Fibroblast of skin of abdomen (primary cell): Measurements from ENCODE around the gene PBOV1.

Experiments
- DNase-seq: peaks from one replicate; pipeline ENCODE4 v3.0.0-alpha.2; 2013

The PBOV1 gene

DNA sequence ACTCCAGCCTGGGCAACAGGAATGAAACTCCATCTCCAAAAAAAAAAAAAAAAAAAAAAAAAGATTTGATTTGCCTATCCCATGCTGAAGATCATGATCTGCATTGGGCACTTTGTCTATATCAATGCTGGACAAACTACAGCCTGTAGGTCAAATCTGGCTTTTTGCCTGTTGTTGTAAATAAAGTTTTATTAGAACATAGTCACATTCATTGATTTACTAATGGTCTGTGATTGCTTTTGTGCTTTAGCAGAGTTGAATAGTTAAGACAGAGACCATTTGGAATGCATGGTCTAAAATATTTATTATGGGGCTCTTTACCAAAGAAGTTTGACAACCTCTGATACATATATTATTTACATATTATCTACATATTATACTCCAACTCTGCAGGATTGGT lies 14.0 kb downstream of the PBOV1 start:
- no peak for DNase-seq

DNA sequence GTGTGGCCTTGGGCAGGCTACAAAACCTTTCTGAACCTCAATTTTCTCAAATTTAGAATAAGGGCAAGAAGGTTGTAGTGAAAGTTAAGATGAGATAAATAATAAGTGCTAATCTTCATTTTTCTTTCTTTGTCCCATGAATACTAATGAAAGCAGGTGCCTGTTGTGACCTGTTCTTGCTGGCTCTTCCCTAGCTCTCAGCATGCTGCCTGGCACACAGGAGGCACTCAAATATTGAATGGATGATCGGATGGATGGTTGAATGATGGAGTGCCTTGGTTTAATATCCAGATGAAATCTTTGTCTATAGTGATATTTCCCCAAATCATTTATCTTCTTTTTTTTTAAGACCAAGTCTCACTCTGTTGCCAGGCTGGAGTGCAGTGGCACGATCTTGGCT lies 15.0 kb downstream of the PBOV1 start:
- no peak for DNase-seq

DNA sequence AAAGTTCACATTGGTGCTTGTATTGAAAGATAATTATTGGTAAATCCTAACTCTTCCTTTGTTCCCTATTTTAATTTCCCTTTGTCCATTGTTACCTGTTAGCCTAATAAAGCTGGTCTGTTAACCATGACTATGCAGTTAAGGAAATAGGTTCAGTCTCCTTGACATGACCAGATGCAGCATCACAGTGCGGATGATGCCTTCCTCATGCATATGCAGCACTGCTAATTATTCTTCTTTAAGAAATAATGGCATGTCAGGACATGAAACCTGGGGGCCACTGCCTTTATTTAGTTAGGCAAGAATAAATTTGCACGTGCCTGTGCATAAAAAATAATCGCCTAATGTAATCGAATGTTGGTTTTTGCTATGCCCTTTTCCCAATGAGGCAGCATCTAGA lies 16.5 kb downstream of the PBOV1 start:
- DNase-seq = no peak

GRCh38 chr6:138198430-138199091 lies 19.7 kb downstream of the PBOV1 start:
- no peak for DNase-seq

- DNase-seq = no peak
Observed at GRCh38 chr6:138197570-138197969, 20.7 kb downstream of the PBOV1 start.

DNA sequence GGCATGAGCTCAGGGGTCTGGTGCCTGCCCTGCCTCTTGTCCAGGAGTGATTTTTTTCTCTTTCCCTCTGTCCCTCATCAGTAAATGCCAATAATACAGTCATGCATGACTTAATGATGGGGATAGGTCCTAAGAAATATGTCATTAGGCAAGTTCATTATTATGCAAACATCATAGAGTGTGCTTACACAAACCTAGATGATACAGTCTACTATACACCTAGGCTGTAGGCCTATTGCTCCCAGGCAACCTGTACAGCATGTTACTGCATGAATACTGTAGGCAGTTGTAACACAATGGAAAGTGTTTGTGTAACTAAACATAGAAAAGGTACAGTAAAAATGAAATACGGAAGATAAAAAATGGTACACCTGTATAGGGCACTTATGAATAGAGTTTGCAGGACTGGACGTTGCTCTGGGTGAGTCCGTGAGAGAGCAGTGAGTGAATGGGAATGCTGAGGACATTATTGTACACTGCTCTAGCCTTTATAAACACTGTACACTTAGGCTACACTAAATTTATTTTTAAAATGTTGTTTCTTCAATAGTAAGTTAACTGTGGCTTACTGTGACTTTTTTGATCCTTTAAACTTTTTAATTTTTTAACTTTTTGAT lies 22.1 kb downstream of the PBOV1 start:
- DNase-seq = no peak

DNA sequence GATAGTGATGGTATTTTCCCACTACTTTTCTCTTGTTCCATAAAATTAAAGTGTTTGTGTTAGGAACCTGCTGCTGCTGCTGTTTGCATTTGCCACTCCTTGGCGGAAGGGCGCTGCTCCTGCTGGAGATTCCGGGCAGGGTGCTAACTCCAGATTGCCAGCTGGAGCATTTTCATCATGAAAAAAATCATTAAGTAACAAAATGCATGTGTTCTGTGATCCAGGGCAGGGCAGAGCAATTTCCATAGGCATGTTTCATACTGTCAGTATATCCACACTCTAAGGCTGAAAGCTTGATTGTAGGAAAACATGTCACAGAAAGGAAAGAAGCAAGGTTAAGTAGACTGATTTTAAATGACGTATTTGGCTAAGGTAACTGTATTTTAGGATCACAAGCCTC lies 24.0 kb downstream of the PBOV1 start:
- no peak for DNase-seq

DNA sequence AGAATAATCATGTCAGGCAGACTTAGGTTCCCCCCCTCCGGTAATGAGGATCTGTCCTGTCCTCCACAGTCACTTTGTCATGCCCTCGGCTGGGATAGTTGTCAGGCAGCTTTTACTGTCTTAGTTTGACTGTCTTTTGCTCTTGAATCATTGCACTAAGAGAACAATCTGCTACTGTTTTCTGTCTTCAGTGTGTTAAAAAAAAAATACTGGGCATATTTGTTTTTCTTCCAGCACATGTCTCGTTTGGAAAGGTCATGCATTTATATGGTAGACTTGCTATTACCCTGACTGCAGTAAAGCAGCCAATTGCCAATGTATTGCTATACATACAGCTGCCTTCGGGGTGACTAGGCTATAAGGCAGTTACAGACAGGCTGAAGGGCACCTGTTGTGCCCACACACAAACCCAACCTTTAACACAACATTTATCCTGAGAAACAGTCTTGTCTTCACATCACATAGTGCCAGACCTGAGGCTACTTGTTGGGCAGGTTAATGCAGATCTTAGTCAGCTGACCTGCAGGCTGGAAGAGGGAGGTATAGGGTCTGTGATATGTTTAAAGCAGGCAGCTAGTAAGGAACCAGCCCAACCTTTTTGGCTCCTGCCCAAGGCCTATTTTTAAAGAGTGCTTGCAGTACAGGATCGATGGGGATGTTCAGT lies 29.9 kb downstream of the PBOV1 start:
- no peak for DNase-seq

- DNase-seq = no peak
Observed at GRCh38 chr6:138187156-138187555, 31.1 kb downstream of the PBOV1 start.

GRCh38 chr6:138184230-138184629 lies 34.1 kb downstream of the PBOV1 start:
- DNase-seq = no peak

GRCh38 chr6:138183790-138184134 lies 34.5 kb downstream of the PBOV1 start:
- DNase-seq = no peak

- no peak for DNase-seq
Observed at GRCh38 chr6:138182939-138183789, 35.1 kb downstream of the PBOV1 start.

- no peak for DNase-seq
Observed at GRCh38 chr6:138176652-138177232, 41.5 kb downstream of the PBOV1 start.

GRCh38 chr6:138175596-138175995 lies 42.7 kb downstream of the PBOV1 start:
- no peak for DNase-seq
